ENCODE data around the gene TFDP1.

DNA sequence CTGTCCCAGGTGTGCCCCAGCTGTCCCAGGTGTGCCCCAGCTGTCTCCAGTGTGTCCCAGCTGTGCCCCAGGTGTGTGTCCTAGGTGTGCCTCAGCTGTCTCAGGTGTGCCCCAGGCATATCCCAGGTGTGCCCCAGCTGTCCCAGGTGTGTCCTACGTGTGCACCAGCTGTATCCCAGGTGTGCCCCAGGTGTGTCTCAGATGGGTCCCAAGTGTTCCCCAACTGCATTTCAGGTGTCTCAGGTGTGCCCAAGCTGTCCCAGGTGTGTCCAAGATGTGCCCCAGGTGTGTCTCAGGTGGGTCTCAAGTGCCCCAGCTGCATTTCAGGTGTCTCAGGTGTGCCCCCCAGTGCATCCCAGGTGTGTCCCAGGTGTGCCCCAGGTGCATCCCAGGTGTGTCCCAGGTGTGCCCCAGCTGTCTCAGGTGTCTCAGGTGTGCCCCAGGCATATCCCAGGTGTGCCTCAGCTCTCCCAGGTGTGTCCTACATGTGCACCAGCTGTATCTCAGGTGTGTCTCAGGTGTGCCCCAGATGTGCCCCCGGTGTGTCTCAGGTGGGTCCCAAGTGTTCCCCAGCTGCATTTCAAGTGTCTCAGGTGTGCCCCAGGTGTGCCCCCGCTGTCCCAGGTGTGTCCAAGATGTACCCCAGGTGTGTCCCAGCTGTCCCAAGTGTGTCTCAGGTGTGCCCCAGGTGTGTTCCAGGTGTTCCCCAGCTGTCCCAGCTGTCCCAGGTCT, 81.2 kb downstream of the TFDP1 start:
- no peak for TF ChIP-seq CTCF (IDR thresholded peaks at IDR 0.05)
- TF ChIP-seq POLR2A (IDR thresholded peaks at IDR 0.05) = no peak

Data from right lobe of liver (tissue), 4 donors.